Measurements from ENCODE around the gene FBP1.

DNA sequence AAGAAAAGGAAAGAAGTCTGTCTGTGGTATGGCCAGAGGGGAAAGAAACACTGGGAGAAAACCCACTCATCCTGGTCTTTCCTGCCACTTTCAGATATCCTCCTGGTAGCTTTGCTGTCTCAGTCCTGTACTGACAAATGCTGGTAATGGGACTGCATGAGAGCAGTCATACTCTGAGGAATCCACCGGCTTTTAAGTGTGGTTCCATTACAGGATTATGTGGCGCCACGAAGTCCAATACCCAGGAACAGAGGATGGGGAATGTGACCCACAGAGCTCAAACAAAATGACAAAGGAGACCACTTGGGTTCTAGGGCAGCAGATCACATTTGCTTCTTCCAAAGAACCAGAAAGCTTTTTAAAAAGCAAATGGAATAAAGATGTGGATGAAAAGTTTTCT, 26.3 kb upstream of the FBP1 start:
- TF ChIP-seq CTCF (IDR thresholded peaks at IDR 0.05; ENCODE audit: extremely low read depth in 1 of 2, insufficient read depth in 1 of 2, low read depth in 1 of 2, low read length in 2 of 2) (no peak), EZH2 (IDR thresholded peaks at IDR 0.05; ENCODE audit: borderline replicate concordance, low read depth, low read length, severe bottlenecking) (no peak), POLR2AphosphoS5 (IDR thresholded peaks at IDR 0.05; ENCODE audit: insufficient read depth, low read depth, low read length) (no peak), POLR2A (IDR thresholded peaks at IDR 0.05; ENCODE audit: low read depth, low read length) (no peak), MYC (IDR thresholded peaks at IDR 0.05; ENCODE audit: low read depth, low read length) (no peak), MAX (IDR thresholded peaks at IDR 0.05; ENCODE audit: insufficient read depth, insufficient read length) (no peak)
